ENCODE data around the gene BICC1. TPM values are rescaled to one million over a fixed set of nuclear protein-coding genes. Genes with fewer than 3 reads are reported as not detected.

The BICC1 gene
- polyA plus RNA-seq, 3 donors = 0.02 to 0.24 (median 0.14) TPM

- WGBS (ENCODE audit: insufficient coverage) = 90% methylated on average over 1 of the region's 1 CpG
- Mint-ChIP-seq H3K27ac (no peak overlapping the region), H3K36me3 (no peaks in the 10 kb centered on the region), H3K4me1 (no peaks in the 10 kb centered on the region), H3K4me3 (no peak overlapping the region), H3K27me3 (ENCODE audit: low read depth in 3 of 3) (peaks cover 0 to 3% (median 0%) of the 10 kb centered on the region in 3 donors), H3K9me3 (peaks cover 0 to 9% (median 2%) of the 10 kb centered on the region in 7 donors)
- Histone ChIP-seq H3K27me3 (ENCODE audit: control insufficient read depth in 2 of 2, insufficient read depth in 2 of 2, low read length in 2 of 2) (no peaks in the 10 kb centered on the region), H3K4me1 (ENCODE audit: control insufficient read depth in 1 of 2, insufficient read depth in 2 of 2, low read length in 2 of 2) (no peaks in the 10 kb centered on the region), H3K9ac (ENCODE audit: insufficient read depth, low read length, poor library complexity, severe bottlenecking) (no peak overlapping the region), H3K9me3 (replicated peaks in 1 of 2; ENCODE audit: control insufficient read depth in 1 of 2, insufficient read depth in 1 of 2, low read length in 2 of 2) (peaks cover 0 to 4% of the 10 kb centered on the region in 2 donors), H3K4me2 (replicated peaks; ENCODE audit: extremely low read depth, low read length, poor library complexity, severe bottlenecking) (no peak overlapping the region), H3K27ac (ENCODE audit: low read depth in 1 of 2, low read length in 2 of 2) (no peak overlapping the region), H4K20me1 (ENCODE audit: insufficient read depth, low read length) (no peaks in the 10 kb centered on the region), H3K36me3 (replicated peaks in 1 of 2; ENCODE audit: control insufficient read depth in 1 of 2, insufficient read depth in 2 of 2, low read length in 2 of 2) (no peaks in the 10 kb centered on the region), H3K4me3 (replicated peaks in 1 of 3; ENCODE audit: low read depth in 2 of 3, low read length in 3 of 3) (no peak overlapping the region), H3K79me2 (ENCODE audit: insufficient read depth, low read length) (no peaks in the 10 kb centered on the region), H2AFZ (ENCODE audit: insufficient read depth, low read depth, low read length, poor library complexity, severe bottlenecking) (no peak overlapping the region)
- no peak for TF ChIP-seq CTCF (IDR thresholded peaks at IDR 0.05)
- DNase-seq = no peak
- intact Hi-C loops (cut with micrococcal nuclease) = no loop called here
Observed at GRCh38 chr10:58764087-58764747, 251.5 kb downstream of the BICC1 start.

GRCh38 chr10:58765910-58766309, 253.2 kb downstream of the BICC1 start:
- TF ChIP-seq CTCF (IDR thresholded peaks at IDR 0.05) = no peak
- no peak overlapping the region for H3K4me2 ChIP-seq (replicated peaks; ENCODE audit: extremely low read depth, low read length, poor library complexity, severe bottlenecking)
- DNase-seq = no peak
- peaks cover 0 to 4% of the 10 kb centered on the region in 2 donors for H3K9me3 ChIP-seq (replicated peaks in 1 of 2; ENCODE audit: control insufficient read depth in 1 of 2, insufficient read depth in 1 of 2, low read length in 2 of 2)
- Mint-ChIP-seq H3K27me3 (ENCODE audit: low read depth in 3 of 3) (no peaks in the 10 kb centered on the region), H3K9me3 (peaks cover 0 to 9% (median 2%) of the 10 kb centered on the region in 7 donors), H3K4me3 (no peak overlapping the region), H3K4me1 (no peaks in the 10 kb centered on the region), H3K27ac (no peak overlapping the region), H3K36me3 (no peaks in the 10 kb centered on the region)
- WGBS (ENCODE audit: insufficient coverage) = no CpG with 5 or more reads among the region's 3 CpGs
- H4K20me1 ChIP-seq (ENCODE audit: insufficient read depth, low read length) = no peaks in the 10 kb centered on the region
- no peak overlapping the region for H2AFZ ChIP-seq (ENCODE audit: insufficient read depth, low read depth, low read length, poor library complexity, severe bottlenecking)
- no peaks in the 10 kb centered on the region for H3K79me2 ChIP-seq (ENCODE audit: insufficient read depth, low read length)
- H3K27ac ChIP-seq (ENCODE audit: low read depth in 1 of 2, low read length in 2 of 2) = no peak overlapping the region
- no peaks in the 10 kb centered on the region for H3K36me3 ChIP-seq (replicated peaks in 1 of 2; ENCODE audit: control insufficient read depth in 1 of 2, insufficient read depth in 2 of 2, low read length in 2 of 2)
- no peak overlapping the region for H3K9ac ChIP-seq (ENCODE audit: insufficient read depth, low read length, poor library complexity, severe bottlenecking)
- no peak overlapping the region for H3K4me3 ChIP-seq (replicated peaks in 1 of 3; ENCODE audit: low read depth in 2 of 3, low read length in 3 of 3)
- H3K4me1 ChIP-seq (ENCODE audit: control insufficient read depth in 1 of 2, insufficient read depth in 2 of 2, low read length in 2 of 2) = no peaks in the 10 kb centered on the region
- H3K27me3 ChIP-seq (ENCODE audit: control insufficient read depth in 2 of 2, insufficient read depth in 2 of 2, low read length in 2 of 2) = no peaks in the 10 kb centered on the region
- intact Hi-C loops (cut with micrococcal nuclease) = no loop called here
